ENCODE data around the gene LRIT2.
A peak's percentile ranks its signal among the peaks of the same experiment; 100 is the strongest.

Gene LRIT2, protein sequence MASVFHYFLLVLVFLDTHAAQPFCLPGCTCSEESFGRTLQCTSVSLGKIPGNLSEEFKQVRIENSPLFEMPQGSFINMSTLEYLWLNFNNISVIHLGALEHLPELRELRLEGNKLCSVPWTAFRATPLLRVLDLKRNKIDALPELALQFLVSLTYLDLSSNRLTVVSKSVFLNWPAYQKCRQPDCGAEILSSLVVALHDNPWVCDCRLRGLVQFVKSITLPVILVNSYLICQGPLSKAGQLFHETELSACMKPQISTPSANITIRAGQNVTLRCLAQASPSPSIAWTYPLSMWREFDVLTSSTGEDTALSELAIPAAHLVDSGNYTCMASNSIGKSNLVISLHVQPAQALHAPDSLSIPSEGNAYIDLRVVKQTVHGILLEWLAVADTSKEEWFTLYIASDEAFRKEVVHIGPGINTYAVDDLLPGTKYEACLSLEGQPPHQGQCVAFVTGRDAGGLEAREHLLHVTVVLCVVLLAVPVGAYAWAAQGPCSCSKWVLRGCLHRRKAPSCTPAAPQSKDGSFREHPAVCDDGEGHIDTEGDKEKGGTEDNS

GRCh38 chr10:84225427-84226173, at the start of gene LRIT2:
LRIT2 (minus strand) TSS chr10:84225544; CDS start chr10:84225520, 24 bp downstream.
- DNase-seq (ENCODE audit: low read depth), result no peak

DNA sequence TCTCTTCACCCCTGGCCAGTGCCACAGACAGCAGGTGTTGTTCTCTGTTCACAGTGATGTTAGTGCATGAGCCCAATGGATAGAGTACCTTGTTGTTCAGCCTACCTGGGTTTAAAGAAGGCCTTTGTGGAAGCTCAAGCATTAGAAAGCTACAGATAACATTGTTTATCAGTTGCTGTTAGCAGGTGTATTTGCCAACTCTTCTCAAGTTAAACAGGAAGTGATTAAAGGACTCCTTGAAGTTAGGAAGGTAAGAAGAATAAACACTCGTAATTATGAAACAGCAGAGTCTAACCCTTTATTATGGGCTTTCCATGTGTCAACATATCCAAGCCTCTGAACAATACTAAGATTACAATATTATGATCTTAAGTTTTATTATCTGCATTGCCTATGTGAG, 45.4 kb upstream of the LRIT2 start:
- DNase-seq (ENCODE audit: low read depth), result no peak

DNA sequence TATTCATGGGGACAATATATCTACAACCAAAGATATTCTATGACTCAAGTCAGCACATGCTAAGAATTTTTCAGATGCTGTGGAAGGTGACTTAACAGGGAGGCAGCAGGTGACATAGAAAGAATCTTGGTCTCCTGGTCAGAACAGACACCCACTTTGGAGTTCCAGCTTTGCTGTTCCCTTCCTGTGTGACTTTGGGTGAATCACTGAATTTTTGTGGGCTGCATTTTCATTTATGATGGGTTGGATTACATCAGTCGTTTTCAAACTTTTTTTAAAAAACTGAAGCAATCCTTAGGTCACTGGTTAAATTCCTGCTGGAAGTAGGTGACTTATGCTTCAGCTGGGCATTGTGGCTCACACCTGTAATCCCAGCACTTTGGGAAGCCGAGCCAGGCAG, 44.4 kb upstream of the LRIT2 start:
- DNase-seq (ENCODE audit: low read depth), result peak; percentile 87

DNA sequence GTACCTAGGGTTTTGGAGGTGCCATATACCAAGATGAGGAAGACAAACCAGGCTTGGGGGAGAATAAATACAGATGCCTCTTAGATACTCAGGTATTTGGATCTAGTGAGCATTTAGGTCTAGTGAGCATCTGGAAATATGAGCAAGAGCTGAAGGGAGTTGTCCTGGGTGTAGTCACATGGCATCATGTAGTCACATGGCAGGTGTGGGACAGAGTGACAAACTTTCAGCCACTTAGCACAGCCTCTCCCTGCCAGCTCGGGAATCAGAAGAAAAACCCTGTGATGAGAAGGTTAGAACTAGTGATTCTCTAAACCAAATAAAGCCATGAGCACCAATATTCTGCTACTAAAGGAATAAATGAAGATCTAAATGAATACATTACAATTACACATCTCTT, 43.8 kb upstream of the LRIT2 start:
- no peak for DNase-seq (ENCODE audit: low read depth)

DNA sequence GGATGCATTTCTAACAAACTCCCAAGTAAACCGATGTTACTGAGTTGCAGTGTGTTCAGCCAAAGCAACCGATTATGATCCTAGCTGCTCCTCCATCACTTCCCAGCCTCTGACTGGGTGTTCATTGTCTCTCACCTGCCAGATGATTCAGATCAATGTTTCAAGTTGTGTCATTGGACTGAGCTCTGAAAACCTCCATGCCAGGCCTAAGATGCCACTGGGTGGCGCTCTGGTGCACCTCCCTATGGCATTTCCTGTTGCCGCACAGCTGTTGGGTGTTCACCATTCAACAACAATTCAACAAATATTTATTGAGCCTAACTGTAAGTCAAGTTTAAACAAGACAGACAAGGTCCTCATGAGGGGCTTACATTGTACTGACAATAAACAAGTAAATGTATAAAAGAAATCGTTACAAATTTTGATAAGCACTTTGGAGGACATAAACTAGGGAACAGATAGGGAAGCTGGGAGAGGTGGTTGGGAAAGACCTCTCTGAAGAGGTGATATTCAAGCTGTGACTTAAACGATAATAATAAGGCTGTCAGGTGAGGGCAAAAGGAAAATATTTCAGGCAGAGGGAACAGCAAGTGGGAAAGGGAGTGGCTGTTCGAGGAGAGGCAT, 42.3 kb upstream of the LRIT2 start:
- peak; percentile 56 for DNase-seq (ENCODE audit: low read depth)

DNA sequence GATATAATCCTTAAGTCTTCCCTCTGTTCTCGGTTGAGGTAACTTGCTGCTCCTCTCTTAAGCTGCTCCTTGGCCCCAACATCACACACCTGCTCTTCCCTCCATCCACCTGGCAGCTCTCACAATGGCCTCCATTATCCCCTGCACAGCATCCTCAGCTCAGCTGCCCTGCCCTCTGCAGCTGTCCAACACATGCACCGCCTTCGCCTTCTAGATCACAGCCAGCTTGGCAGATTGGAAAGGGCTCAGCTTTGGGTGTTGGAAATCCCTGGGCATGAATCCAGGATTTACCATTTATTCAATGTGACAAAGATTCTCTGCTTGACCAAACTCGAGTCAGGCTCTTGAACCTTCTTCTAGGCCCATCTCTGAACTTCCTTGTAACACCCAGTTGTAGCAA, 40.1 kb upstream of the LRIT2 start:
- no peak for DNase-seq (ENCODE audit: low read depth)

GRCh38 chr10:84264611-84265141, 39.3 kb upstream of the LRIT2 start:
- DNase-seq (ENCODE audit: low read depth), result peak; percentile 64

DNA sequence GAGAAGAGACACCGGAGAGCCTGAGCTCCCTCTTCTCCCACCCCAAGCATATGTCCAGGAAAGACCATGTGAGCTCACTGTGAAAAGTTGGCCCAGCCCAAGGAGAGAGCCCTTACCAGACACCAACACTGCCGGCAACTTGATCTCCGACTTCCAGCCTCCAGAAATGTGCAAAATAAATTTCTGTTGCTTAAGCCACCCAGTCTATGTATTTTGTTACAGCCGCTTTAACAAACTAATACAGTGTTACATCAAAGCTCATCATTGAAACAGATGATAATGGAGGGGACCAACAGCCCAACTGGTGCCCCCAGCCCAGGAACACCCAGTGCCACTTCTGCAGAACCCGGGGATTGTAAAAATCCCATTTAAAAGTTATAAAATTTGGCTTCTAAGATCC, 38.4 kb upstream of the LRIT2 start:
- no peak for DNase-seq (ENCODE audit: low read depth)

DNA sequence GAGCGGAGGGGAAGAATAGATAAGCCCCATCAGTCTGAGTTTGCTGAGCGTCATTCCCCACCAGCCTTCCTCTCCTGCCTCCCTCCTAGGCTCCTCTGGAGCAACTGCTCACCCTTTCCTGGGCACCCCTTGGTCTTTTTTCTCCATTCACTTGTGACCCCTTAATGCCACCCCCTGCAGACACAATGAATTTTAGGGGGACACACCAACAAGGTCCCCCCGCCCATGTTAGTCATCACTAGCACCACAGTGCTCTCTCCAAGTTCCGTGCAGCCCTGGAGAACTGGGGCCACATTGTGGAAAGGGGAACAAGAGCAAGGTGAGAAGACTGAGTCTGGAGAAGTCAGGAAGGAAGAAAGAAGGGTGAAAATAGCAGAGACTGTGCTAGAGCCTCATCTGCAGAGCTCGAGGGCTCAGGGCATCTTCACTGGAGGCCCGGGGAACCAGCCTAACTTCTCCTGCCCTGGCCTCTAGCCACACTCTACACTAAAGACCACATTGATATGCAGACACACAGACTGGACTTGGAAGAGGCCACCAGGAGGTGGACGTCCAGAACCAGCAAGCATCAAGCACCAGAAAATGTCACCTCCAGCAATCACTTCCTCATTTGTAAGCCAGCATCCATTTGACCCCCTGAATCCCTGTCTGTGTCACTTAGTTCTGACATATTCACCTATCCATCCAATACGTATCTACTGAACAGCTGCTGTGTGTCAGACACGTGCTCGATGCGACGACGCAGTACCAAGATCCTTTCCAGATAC, 37.0 kb upstream of the LRIT2 start:
- DNase-seq (ENCODE audit: low read depth), result no peak

- no peak for DNase-seq (ENCODE audit: low read depth)
Observed at GRCh38 chr10:84261236-84261915, 36.0 kb upstream of the LRIT2 start.

DNA sequence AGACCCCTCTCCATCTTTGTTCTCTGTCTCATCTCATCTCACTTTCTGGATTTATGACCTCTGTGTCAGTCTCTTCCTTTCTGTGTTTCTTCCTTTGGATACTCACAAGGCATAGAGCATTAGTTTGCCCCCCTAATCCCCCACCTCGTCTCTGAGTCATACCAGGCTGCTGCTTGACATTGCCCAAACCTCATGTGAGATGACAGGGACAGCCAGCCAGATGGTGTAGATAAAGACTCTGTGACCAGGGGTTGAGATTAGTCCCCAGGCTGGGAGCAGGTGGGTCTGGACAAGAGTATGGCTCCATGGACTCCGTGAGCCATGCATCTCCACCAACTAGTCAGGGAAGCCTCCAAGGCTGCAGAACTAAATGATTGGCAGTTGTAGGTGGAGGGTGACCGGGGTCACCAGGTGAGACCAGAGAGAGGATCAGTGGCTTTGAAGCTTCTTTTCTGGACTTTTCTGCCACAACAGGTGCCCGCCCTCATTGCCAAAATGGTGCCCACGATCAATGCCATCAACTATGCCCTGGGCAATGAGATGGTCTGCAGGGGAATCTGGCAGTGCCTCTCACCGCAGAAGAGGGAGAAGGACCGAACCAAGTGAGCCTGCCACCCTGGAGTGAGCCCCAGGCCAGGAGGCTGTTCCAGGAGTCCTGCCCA, 32.8 kb upstream of the LRIT2 start:
- DNase-seq (ENCODE audit: low read depth), result no peak

DNA sequence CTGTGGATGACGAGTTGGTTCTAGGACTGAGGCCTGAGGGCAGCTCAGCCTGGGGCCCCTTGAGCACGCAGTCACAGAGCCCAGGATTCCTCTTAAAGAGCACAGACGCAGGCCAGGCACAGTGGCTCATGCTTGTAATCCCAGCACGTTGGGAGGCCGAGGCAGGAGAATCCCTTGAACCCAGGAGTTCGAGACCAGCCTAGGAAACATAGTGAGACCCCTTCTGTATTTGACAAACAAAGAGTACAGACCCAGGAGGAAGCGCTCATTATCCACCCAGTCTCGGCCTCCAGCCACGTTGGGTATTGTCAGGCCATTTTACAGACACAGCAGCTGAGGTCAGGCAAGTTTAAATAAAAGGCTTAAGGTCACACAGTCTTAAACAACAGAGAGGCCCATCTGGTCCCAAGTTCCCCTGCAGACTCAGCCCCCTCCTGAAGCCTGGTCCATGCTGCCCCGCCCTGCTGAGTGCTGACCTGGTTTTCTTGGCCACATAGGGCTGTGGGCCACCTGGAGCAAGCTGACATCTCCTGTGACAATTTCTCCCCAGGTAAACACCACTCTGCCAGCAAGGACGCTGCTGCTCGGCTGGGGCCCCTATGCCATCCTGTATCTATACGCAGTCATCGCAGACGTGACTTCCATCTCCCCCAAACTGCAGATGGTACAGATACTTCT, 32.1 kb upstream of the LRIT2 start:
- DNase-seq (ENCODE audit: low read depth), result no peak

- peak; percentile 41 for DNase-seq (ENCODE audit: low read depth)
Observed at GRCh38 chr10:84256510-84257342, 31.4 kb upstream of the LRIT2 start.

DNA sequence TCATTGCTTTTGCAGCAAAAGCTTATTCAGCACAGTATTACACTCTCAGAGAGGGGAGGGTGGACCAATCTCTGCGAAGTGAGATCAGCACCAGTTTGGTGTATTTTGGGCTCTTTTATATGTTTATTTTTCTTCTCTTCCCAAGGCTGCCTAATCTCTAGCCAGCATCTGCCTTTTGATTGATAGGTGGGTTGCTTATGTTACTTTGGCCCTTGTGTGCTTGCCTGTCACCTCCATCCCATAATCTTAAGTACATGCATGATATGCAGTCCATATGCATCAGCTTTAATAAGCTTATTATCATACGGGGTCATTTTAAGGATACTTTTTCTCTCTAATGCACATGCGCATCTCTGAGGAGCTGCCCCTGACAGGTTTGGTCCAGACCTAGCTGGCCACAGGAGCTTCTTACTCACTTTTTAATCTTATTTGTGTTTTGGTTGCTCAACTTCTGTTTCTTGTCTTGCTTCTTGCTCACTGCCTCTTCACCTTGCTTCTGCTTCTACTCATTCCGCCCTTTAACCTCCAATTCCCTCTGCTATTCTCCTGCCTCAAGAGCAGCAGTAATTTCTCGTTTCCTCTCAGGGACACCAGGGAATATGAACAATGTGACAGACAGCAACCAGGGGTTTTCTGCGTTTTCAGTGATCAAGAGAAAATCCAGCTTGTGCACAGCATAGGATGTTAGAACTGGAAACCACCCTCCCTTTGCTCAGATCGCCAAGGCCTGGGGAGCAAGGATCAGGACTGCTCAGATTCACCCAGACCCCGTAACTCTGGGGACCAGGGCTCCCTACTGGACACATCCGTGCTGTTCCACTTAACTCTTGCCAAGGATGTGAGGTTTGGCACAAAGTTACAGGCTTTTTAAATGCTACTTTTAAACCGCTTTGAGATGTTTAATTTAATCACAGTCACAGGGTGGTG, 29.5 kb upstream of the LRIT2 start:
- no peak for DNase-seq (ENCODE audit: low read depth)

- DNase-seq (ENCODE audit: low read depth), result no peak
Observed at GRCh38 chr10:84248794-84249193, 23.4 kb upstream of the LRIT2 start.

DNA sequence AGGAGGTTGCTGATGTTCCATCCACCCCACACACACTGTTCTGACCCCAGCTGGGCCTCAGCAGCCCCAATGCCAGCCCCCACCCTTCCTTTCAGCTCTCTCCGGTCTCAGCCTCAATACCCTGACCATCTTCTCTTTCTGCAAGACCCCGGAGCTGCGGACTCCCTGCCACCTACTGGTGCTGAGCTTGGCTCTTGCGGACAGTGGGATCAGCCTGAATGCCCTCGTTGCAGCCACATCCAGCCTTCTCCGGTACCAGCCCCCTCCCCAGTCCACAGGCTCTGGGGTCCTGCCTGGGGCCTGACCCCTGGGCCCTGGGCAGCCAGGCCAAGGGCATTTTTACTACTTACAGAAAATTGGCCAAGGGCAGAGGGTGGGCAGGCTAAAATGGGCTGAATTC, 22.2 kb upstream of the LRIT2 start:
- no peak for DNase-seq (ENCODE audit: low read depth)

DNA sequence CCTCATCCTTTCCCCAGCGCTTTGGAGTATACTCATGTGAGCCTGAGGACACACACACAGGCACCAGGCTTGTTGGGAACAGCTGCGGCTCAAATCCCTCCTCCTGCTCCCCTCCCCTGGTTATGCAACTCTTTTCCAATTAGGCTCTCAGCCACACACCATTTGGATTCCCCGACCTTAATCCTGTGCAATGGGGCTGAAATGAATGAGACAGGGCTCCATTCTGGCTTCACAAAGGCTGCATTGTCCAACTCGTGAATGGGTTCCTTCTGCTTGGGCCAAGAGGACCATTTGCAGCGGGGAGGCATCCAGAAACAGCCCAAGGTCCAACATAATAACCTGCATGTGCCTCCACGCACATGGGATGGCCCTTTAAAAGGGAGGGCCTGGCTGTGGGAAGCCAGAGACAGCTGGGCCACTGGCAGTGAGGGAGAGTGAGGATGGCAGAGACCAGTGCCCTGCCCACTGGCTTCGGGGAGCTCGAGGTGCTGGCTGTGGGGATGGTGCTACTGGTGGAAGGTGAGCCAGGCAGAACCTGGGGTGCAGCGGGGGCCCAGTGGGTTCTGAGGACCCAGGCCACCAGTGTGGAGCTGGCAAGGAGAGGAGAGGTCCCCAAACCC, 19.4 kb upstream of the LRIT2 start, which contains the start of gene RGR:
RGR (plus strand) TSS at position 403 of the 620 bp plus-strand sequence; CDS start at position 441, 38 bp downstream.
- DNase-seq (ENCODE audit: low read depth), result no peak
